Activated T-cell treated with anti-CD3 and anti-CD28 coated beads for 1 hour (primary cell): ENCODE results near the gene FXYD3.

Source experiments
- DNase-seq: peaks from one replicate; pipeline ENCODE4 v3.0.0-alpha.2; 2020; ENCODE audit warnings: low read depth

The FXYD3 gene

GRCh38 chr19:35162471-35163326, 47.1 kb downstream of the FXYD3 start:
- no peak for DNase-seq

GRCh38 chr19:35164418-35164817, 48.8 kb downstream of the FXYD3 start:
- DNase-seq: no peak

- no peak for DNase-seq
Observed at GRCh38 chr19:35165200-35166058, 49.8 kb downstream of the FXYD3 start.

GRCh38 chr19:35166100-35167063, 50.8 kb downstream of the FXYD3 start:
- no peak for DNase-seq

GRCh38 chr19:35167251-35168119, 51.9 kb downstream of the FXYD3 start:
- no peak for DNase-seq

- DNase-seq: no peak
Observed at GRCh38 chr19:35168196-35168595, 52.6 kb downstream of the FXYD3 start.

GRCh38 chr19:35169221-35169995, 53.8 kb downstream of the FXYD3 start:
- no peak for DNase-seq

GRCh38 chr19:35170359-35171061, 54.9 kb downstream of the FXYD3 start:
- DNase-seq: no peak

GRCh38 chr19:35171730-35172129, 56.1 kb downstream of the FXYD3 start:
- no peak for DNase-seq
